Measurements from ENCODE around the gene NME4.

The NME4 gene

GRCh38 chr16:364595-365491 is 32.2 kb upstream of the NME4 start:
- no peak for TF ChIP-seq CTCF (IDR thresholded peaks at IDR 0.05; ENCODE audit: borderline replicate concordance, insufficient read depth, low read depth, low read length)

GRCh38 chr16:366476-366875 is 30.5 kb upstream of the NME4 start:
- H3K4me3 ChIP-seq (ENCODE audit: low read depth, low read length), result no peak overlapping the region

More at GRCh38 chr16:364595-365491, 32.2 kb upstream of the NME4 start:
- no peak overlapping the region for H3K4me3 ChIP-seq (ENCODE audit: low read depth, low read length)

GRCh38 chr16:367333-367903 is 29.6 kb upstream of the NME4 start:
- TF ChIP-seq CTCF (IDR thresholded peaks at IDR 0.05; ENCODE audit: borderline replicate concordance, insufficient read depth, low read depth, low read length), result no peak
- H3K4me3 ChIP-seq (ENCODE audit: low read depth, low read length), result no peak overlapping the region

More at GRCh38 chr16:366476-366875, 30.5 kb upstream of the NME4 start:
- no peak for TF ChIP-seq CTCF (IDR thresholded peaks at IDR 0.05; ENCODE audit: borderline replicate concordance, insufficient read depth, low read depth, low read length)

GRCh38 chr16:368388-369158 is 28.4 kb upstream of the NME4 start:
- TF ChIP-seq CTCF (IDR thresholded peaks at IDR 0.05; ENCODE audit: borderline replicate concordance, insufficient read depth, low read depth, low read length), result no peak
- H3K4me3 ChIP-seq (ENCODE audit: low read depth, low read length), result no peak overlapping the region

GRCh38 chr16:369275-369865 is 27.6 kb upstream of the NME4 start:
- peak overlapping the region; percentile 45 for H3K4me3 ChIP-seq (ENCODE audit: low read depth, low read length)
- TF ChIP-seq CTCF (IDR thresholded peaks at IDR 0.05; ENCODE audit: borderline replicate concordance, insufficient read depth, low read depth, low read length), result no peak

- TF ChIP-seq CTCF (IDR thresholded peaks at IDR 0.05; ENCODE audit: borderline replicate concordance, insufficient read depth, low read depth, low read length), result no peak
- peak overlapping the region; percentile 45 for H3K4me3 ChIP-seq (ENCODE audit: low read depth, low read length)
Observed at GRCh38 chr16:369866-370436, 27.0 kb upstream of the NME4 start.

All from GM12875 (cell line).